Cortex of kidney (tissue), 1 donor: ENCODE data around the gene TTBK2.
A peak's percentile ranks its signal among the peaks of the same experiment; 100 is the strongest.

Source experiments
- DNase-seq: peaks from one replicate; lab custom pipeline; 2025; lab: John Stamatoyannopoulos, UW

The TTBK2 gene

DNA sequence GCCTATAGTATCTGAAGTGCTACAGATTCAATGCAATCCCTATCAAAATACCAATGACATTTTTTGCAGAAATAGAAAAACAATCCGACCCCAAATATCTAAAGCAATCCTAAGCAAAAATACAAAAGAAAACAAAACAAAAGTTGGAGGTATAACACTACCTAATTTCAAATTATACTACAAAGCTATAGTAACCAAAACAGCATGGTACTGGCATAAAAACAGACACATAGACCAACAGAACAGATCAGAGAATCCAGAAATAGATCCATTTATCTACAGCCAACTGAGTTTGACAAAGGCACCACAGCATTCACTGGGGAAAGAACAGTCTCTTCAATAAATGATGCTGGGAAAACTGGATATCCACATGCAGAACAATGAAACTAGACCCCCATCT lies 159.8 kb downstream of the TTBK2 start:
- DNase-seq: no peak

GRCh38 chr15:42759093-42759492 lies 161.5 kb downstream of the TTBK2 start:
- no peak for DNase-seq

GRCh38 chr15:42750306-42750705 lies 170.3 kb downstream of the TTBK2 start:
- DNase-seq: no peak

DNA sequence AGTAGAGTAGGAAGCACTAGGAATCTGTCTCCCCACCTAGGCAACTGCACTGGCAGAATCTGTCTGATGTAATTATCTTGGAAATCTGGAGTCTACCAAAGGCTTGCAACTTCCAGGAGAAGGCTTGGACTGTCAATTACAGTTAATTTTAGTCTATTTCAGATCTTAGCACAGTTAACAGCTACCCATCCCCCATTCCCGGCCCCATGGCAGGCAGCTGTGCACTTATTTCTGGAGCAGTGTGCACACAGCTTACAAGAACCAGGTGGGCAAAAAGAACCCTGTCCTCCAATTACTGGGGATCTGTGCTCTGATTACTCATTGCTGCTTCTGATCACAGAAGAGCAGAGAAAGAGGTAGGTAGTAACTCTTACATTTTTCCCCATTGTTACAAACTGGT lies 171.3 kb downstream of the TTBK2 start:
- no peak for DNase-seq

DNA sequence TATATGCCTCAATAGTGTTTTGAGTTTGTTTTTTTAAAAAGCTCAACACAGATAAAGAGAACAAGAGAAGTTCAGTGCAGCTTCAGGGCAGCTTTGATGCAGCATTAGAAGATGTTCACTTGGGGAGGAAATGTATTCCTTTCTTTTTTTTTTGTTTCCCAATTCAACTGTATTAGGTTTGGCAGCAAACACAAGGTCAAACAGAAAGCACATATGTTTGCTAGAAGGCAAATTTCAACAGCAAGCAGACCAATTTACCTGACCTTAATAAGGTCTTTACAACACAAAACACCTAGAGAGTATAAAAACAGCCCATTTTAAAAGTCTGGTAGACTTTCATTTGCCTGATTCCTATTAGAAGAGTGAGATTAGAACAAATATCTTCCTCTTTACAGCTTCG lies 176.4 kb downstream of the TTBK2 start:
- no peak for DNase-seq

GRCh38 chr15:42742149-42742548 lies 178.4 kb downstream of the TTBK2 start:
- no peak for DNase-seq

GRCh38 chr15:42741710-42742109 lies 178.9 kb downstream of the TTBK2 start:
- DNase-seq: no peak

DNA sequence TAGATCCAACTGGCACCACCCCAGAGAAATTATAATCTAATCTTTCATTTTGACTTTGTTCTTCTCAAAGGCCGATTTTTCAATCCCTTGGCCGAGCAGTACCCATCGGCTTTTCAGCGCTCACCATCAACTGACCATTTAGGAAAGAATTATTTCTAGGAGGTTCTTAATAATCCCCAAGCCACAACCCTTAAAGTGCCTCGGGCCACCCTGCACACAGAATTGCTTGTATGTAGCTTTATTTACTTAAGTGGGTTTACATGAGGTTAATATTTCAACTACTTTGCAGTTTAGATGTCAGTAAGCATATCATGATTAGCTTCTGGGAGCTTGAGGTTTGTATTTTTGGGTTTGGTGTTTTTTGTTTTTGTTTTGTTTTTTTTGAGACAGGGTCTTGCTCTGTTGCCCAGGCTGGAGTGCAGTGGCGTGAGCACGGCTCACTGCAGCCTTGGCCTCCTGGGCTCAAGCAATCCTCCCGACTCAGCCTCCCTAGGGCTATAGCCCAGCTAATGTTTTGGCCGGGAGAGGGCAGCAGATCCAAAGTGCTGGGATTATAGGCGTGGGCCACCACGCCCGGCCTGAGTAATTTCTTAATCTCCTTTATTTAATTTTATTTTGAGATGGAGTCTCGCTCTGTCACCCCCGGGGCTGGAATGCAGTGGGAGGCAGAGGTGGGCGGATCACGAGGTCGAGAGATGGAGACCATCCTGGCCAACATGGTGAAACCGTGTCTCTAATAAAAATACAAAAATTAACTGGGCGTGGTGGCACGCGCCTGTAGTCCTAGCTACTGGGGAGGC lies 182.8 kb downstream of the TTBK2 start:
- no peak for DNase-seq

GRCh38 chr15:42736793-42737528 lies 183.6 kb downstream of the TTBK2 start, which contains the start of gene CDAN1:
Gene CDAN1, minus strand, starts transcription at chr15:42737128. Its CDS starts 26 bp downstream, at chr15:42737102.
- peak; percentile 82 for DNase-seq

DNA sequence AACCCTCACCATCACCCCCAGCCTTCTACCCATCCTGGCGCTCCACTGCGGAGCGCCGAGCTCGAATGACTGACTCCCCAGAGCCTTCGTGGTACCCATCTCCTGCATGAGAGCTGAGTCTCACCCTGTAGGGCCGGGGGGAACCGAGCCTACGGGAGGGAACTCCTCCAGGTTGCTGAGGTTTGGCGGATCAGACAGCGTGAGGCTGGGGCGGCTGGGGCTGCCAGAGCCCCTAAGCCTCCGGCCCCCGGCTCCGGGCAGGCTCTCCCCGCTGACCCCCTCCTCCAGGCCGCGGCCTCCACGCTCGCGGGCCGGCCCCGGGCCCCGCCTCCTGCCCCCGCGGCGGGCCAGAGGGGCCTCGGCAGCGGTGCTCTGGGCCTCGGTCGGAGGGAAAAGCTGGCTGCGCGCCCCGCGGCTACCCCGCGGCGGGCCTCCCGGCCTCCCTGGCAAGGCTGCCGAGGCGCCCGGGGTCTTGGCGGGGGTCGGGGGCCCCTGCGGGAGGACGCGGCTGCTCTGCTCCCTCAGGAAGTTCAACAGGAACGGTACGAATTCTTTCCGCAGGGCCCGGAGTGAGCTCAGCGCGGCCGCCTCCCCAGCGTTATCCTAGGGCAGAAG lies 184.3 kb downstream of the TTBK2 start:
- DNase-seq: no peak

GRCh38 chr15:42735382-42736165 lies 185.0 kb downstream of the TTBK2 start:
- no peak for DNase-seq

DNA sequence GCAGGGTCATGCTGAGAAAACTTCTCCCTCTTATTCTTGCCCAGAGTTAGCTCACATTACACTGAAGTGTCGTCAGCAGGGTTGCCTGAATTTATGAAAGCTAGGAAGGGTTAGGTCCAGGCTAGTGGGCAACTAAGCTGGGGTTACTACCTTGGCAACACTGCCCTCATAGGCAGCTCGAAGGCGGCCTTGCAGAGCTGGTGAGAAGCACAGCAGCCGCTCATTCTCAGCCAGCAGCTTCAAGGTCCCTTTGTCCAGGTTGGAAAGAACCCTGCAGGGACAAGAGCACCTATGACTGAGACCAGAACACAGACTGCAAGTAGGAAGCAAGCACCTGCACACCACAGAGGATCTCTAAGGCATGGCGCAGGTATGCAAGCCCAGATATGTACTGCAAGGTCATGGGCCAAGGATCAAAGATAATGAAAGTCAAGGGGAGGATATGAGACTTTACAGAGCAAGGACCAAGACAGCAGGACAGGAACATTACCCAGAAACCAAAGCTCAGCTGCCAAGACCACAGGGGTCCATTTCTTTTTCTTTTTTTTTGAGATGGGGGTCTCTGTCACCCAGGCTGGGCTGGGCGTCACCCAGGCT lies 186.4 kb downstream of the TTBK2 start:
- no peak for DNase-seq

- DNase-seq: no peak
Measured at GRCh38 chr15:42733027-42733426, 187.6 kb downstream of the TTBK2 start.

DNA sequence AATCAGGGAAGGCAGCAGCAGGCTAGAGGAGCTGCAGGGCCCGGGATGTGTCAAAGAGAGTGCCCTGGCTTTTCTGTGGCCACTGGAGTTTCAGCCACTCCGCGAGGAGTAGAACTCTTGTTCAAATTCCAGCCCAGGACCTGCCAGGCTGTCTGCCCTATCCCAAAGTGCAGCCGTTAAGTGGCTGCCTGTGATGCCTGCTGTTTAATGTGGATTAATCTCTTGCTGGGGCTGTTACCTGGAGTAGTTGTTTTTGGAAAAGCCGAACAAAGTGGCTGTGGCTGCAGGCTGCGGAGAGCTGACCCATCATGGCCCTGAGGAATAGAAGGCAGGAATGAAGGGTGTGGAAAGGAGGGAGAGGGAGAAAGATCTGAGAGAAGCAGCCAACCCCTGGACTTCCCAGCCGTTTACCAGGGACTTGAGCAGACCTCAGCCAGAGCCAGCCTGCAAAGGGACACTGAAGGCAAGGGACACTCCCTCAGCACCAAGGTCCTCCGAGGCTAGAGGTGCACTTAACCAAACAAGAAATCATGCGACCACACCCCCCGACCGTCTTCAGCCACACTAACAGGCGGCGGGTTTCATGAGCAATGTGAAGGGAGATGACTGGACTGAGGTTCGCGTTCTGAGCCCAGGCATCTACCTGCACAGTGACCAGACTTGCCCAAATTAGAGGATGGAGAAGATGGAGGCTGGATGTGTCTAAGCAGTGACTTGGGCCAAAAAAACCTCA lies 188.3 kb downstream of the TTBK2 start:
- no peak for DNase-seq

DNA sequence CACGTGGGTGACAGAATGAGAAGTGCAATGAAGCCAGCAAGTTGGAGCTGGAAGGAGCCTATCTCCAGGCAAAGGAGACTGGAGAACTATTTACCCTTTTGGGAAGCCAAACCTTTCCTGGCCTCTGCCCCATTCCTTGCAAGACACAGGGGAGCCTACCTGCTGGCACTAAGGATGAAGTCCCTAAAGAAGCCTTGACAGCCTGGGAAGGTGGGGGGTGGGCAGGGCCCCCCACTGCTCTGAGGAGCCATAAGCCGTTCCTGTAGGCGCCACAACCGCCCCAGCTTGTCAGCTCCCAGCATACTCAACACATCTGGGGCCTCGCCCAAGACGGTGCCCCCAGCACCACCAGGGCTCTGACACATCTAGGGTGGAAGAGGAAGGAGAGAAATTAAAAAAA lies 189.1 kb downstream of the TTBK2 start:
- DNase-seq: no peak

DNA sequence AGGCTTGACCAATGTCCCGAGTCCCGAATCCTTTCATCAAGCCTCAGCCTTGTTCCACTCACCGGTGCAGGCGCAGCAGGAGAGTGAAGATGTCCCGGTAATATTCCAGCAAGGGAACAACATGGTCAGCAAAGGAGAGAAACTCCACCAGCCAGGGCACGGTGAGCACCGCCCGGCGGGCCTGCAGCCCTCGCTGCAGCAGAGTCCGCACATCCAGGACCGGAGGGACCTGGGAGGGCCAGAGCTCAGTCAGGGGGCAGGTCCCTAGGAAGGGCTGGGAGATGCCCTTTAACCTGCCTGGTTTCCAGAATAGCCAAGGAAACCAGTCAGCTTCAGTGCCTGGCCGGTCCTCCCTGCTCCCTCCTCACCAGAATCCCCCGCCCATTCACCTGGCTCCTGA lies 190.0 kb downstream of the TTBK2 start:
- DNase-seq: no peak

DNA sequence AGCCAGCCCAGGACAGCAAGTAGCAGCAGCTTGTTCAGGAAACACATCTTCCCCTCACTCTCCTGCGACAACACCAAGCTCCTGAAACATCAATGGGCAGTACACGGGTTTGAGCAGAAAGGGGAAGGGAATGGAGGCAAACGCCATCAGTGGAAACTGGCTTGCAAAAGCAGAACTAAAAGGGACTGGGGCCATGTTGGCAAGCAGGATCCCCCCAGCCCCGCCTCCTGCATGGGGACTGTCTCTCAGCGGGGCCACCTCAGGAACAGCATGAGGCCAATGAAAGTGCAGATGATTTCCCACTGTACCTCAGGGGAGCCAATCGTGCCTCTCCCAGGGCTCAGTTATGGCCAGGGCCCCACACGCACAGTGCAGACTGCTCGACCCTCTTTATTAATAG lies 190.4 kb downstream of the TTBK2 start:
- DNase-seq: no peak

DNA sequence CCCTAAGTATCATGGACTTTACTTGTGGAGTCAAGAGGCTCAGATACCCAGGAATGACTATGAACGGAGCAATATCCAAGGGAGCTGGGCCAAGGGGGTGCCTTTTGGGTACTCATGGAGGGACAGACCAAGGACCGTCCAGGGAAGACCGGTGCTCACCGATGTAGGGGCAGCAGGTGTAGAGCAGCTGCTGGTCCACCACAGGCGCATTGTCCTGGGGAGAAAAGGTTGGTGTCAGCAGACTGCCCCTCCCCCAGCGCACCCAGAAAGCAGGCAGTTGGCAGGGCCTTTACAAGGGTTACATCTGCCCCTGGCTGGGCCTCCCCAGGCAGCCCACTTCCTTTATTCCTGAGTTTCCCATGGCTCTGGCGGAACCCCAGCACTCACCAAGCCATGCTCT lies 191.2 kb downstream of the TTBK2 start:
- DNase-seq: no peak

DNA sequence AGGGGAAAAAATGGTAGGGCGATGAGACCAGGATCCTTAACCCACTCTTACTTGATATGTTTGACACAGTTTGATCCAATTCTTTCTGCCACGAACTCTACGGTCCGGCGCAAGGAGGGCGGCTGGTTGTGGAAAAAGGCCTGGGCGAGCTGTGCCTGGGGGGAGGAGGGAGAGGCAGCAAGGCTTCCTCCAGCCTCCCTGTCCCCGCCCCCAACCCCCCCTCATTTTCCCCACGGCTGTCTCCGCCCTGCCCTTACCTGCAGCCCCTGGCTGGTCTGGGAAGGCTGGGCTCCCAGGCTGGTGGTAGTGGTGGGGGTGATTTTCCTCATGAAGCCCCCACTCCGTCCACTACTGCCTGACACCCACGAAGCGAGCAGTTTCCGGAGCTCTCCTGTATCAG lies 191.6 kb downstream of the TTBK2 start:
- DNase-seq: no peak

DNA sequence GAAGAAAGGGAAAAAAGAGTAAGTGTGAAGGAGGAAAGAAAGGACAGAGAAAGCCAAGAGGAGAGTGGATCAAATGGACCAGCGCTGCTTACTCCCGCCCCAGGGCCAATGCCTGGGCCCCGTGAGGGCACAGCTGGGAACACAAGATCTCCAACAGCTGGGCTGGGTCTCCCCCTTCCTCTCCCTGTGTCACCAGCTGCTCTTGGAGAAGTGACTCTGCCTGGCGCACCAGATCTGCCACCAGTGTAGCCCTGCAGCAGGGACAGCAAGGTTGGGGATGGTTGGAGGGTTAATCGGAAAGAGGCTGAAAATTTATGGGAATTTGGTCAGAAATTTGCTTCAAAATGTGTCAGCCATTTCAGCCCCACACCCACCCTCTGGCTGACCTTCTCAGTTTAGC lies 192.0 kb downstream of the TTBK2 start:
- DNase-seq: no peak

- DNase-seq: no peak
Measured at GRCh38 chr15:42727750-42728381, 192.7 kb downstream of the TTBK2 start.
